Kidney (tissue), 14 donors: Measurements from ENCODE around the gene KMT2D. TPM values are rescaled to one million over a fixed set of nuclear protein-coding genes. Genes with fewer than 3 reads are reported as not detected.

Experiments
- DNase-seq, 5 donors: peaks; one replicate each; pipeline ENCODE4 v3.0.0-alpha.2; 2013 to 2020
- FAIRE-seq: peaks from 2 replicates; lab custom pipeline; 2012; peaks lifted over from hg19 to GRCh38; lab: Jason Lieb, UNC
- H3K27ac ChIP-seq, 2 donors: one replicate each; pipeline ENCODE4 v1.7.0; 2013; ENCODE audit warnings: low read depth in 2 of 2, low read length in 2 of 2, inconsistent platforms in 1 of 2
- H3K27me3 ChIP-seq: one replicate; pipeline ENCODE4 v1.7.1; 2013; ENCODE audit warnings: low read length, inconsistent platforms; ENCODE audit not compliant: control insufficient read depth, insufficient read depth
- H3K36me3 ChIP-seq, 3 donors: one replicate each; pipeline versions ENCODE4 v1.7.0 to v1.7.1; 2013; ENCODE audit warnings: low read length in 3 of 3, control low read depth in 1 of 3, inconsistent platforms in 1 of 3; ENCODE audit not compliant: insufficient read depth in 3 of 3, control insufficient read depth in 2 of 3
- H3K4me1 ChIP-seq, 3 donors: one replicate each; pipeline versions ENCODE4 v1.7.0 to v1.7.1; 2013; ENCODE audit warnings: low read length in 3 of 3, inconsistent platforms in 1 of 3, low read depth in 1 of 3; ENCODE audit not compliant: control insufficient read depth in 2 of 3, insufficient read depth in 2 of 3
- H3K4me3 ChIP-seq, 3 donors: one replicate each; pipeline versions ENCODE4 v1.7.0 to v1.8.1; 2013; ENCODE audit warnings: low read length in 3 of 3, control low read depth in 1 of 3, inconsistent platforms in 1 of 3
- H3K9ac ChIP-seq, 3 donors: one replicate each; pipeline versions ENCODE4 v1.7.0 to v1.7.1; 2013; ENCODE audit warnings: low read length in 3 of 3, control low read depth in 1 of 3, inconsistent platforms in 1 of 3
- H3K9me3 ChIP-seq, 3 donors: one replicate each; pipeline versions ENCODE4 v1.7.0 to v1.7.1; 2013; ENCODE audit warnings: low read length in 3 of 3, control low read depth in 1 of 3, inconsistent platforms in 1 of 3; ENCODE audit not compliant: control insufficient read depth in 2 of 3, insufficient read depth in 1 of 3
- intact Hi-C: fragments of 100-400 bp; cut with DNase I; formaldehyde crosslinking; loops from one replicate; pipeline ENCODE4 v1.11.1; 2022
- polyA plus RNA-seq: library from polyadenylated mRNA; stranded (reverse); fragments of 350-450 nt; fragmentation: Illumina TruSeq; extraction: RNeasy Lipid Tissue Mini Kit (QIAGEN cat#74804); gene quantifications from one replicate; pipeline ENCODE4 v1.2.3, GENCODE V29; 2014; ENCODE audit warnings: low read depth, low replicate concordance; ENCODE audit not compliant: insufficient read depth
- total RNA-seq: library from RNA; stranded (reverse); fragmentation: NEBNext Ultra II Directional; extraction: Animal tissue kit (Norgen Biotek cat#: 25700); gene quantifications from one replicate; pipeline ENCODE4 v1.2.1, GENCODE V29; 2021
- TF ChIP-seq, protein P1 (sequence below): IDR thresholded peaks from 3 replicates; pipeline ENCODE4 v1.5.1; 2012; ENCODE audit warnings: mild to moderate bottlenecking, moderate library complexity, borderline replicate concordance; ENCODE audit not compliant: insufficient read depth; ENCODE audit errors: extremely low read depth
- donor health status: control.
- donor health status: control.
- donor health status: control.
- donor health status: control.
- donor health status: control.
- donor health status: DM: yes; HTN: yes; CAD: no.
- donor health status: Normal renal cell carcinoma (clear cell type).

The KMT2D gene
- total and polyA plus RNA-seq, 2 donors from 2014 or later: 5.0 to 89.9 TPM

GRCh38 chr12:49055092-49055491 lies 5.5 kb downstream of the KMT2D start:
- Histone ChIP-seq H3K4me1 (peaks cover 3 to 36% (median 28%) of the 10 kb centered on the region in 3 donors), H3K27me3 (no peaks in the 10 kb centered on the region), H3K4me3 (no peak overlapping the region), H3K9ac (no peak overlapping the region), H3K27ac (no peak overlapping the region), H3K9me3 (no peaks in the 10 kb centered on the region), H3K36me3 (peaks cover 0 to 33% (median 30%) of the 10 kb centered on the region in 3 donors)
- intact Hi-C loops: no loop called here
- TF ChIP-seq, protein P1, sequence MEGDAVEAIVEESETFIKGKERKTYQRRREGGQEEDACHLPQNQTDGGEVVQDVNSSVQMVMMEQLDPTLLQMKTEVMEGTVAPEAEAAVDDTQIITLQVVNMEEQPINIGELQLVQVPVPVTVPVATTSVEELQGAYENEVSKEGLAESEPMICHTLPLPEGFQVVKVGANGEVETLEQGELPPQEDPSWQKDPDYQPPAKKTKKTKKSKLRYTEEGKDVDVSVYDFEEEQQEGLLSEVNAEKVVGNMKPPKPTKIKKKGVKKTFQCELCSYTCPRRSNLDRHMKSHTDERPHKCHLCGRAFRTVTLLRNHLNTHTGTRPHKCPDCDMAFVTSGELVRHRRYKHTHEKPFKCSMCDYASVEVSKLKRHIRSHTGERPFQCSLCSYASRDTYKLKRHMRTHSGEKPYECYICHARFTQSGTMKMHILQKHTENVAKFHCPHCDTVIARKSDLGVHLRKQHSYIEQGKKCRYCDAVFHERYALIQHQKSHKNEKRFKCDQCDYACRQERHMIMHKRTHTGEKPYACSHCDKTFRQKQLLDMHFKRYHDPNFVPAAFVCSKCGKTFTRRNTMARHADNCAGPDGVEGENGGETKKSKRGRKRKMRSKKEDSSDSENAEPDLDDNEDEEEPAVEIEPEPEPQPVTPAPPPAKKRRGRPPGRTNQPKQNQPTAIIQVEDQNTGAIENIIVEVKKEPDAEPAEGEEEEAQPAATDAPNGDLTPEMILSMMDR: no peak
- DNase-seq (no peak), FAIRE-seq (no peak)

GRCh38 chr12:49054524-49054923 lies 6.1 kb downstream of the KMT2D start:
- H3K4me3 ChIP-seq: no peak overlapping the region
- H3K36me3 ChIP-seq: peaks cover 0 to 39% (median 32%) of the 10 kb centered on the region in 3 donors
- FAIRE-seq (no peak), DNase-seq (peak in 1 of 5 donors; percentile 73)
- H3K27me3 ChIP-seq: no peaks in the 10 kb centered on the region
- TF ChIP-seq, protein P1: no peak
- peaks cover 3 to 36% (median 28%) of the 10 kb centered on the region in 3 donors for H3K4me1 ChIP-seq
- H3K9me3 ChIP-seq: no peaks in the 10 kb centered on the region
- H3K27ac ChIP-seq: no peak overlapping the region
- no peak overlapping the region for H3K9ac ChIP-seq
- intact Hi-C loops: no loop called here

DNA sequence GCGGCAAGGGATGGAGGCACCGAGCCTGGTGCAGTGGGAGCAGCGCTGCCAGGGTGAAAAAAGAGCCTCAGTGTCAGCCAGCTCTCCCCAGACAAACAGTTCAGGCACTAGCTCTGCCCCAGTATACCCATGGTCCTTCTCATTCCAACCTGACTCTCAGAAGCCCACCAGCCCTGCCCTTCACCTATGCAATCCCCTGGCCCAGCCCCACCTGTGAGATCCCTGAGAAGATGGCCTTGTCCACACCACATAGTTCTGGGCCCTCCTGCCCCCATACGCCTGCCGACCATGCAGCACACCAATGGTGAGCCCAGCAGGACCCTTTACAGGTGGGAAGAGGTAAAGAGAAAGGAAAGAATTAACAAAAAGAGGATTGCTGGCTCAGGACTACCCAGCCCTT lies 6.5 kb downstream of the KMT2D start:
- Histone ChIP-seq H3K4me1 (peaks cover 3 to 36% (median 28%) of the 10 kb centered on the region in 3 donors), H3K4me3 (no peak overlapping the region), H3K9me3 (no peaks in the 10 kb centered on the region), H3K27ac (no peak overlapping the region), H3K36me3 (peaks cover 4 to 43% (median 36%) of the 10 kb centered on the region in 3 donors), H3K27me3 (no peaks in the 10 kb centered on the region), H3K9ac (no peak overlapping the region)
- intact Hi-C loops: no loop called here
- DNase-seq (peak in 1 of 5 donors; percentile 45), FAIRE-seq (no peak)
- TF ChIP-seq, protein P1: no peak
